IPS DF 4.7 (cell line): Measurements from ENCODE around the gene OTOL1.

Experiments
- DNase-seq: peaks from one replicate; pipeline ENCODE4 v3.0.0-alpha.2; 2013; ENCODE audit warnings: low spot score; ENCODE audit errors: extremely low read depth

OTOL1 gene

GRCh38 chr3:161540594-161540993 lies 44.0 kb downstream of the OTOL1 start:
- DNase-seq: no peak

GRCh38 chr3:161545824-161546223 lies 49.2 kb downstream of the OTOL1 start:
- no peak for DNase-seq

DNA sequence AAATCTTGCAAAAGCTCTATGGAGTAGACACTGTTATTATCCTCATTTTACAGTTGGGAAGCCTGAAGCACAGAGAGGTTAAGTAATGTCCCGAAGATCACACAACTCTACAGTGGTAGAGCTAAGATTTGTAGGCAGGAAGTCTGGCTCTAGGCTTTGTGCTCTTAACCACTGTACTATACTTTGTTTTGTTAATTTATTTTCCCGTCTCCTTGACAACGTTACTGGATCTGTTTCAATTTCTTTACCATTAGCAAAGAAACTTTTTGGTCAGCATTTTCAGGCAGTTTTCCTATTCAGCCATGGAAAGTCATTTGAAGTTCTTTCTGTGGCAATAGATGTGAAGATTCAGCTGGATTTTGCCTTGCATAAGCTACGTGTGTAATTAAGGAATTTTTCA lies 51.7 kb downstream of the OTOL1 start:
- DNase-seq: no peak

- DNase-seq: no peak
Measured at GRCh38 chr3:161549261-161549660, 52.7 kb downstream of the OTOL1 start.

GRCh38 chr3:161550491-161551195 lies 54.0 kb downstream of the OTOL1 start:
- DNase-seq: no peak

GRCh38 chr3:161551697-161552096 lies 55.1 kb downstream of the OTOL1 start:
- no peak for DNase-seq

DNA sequence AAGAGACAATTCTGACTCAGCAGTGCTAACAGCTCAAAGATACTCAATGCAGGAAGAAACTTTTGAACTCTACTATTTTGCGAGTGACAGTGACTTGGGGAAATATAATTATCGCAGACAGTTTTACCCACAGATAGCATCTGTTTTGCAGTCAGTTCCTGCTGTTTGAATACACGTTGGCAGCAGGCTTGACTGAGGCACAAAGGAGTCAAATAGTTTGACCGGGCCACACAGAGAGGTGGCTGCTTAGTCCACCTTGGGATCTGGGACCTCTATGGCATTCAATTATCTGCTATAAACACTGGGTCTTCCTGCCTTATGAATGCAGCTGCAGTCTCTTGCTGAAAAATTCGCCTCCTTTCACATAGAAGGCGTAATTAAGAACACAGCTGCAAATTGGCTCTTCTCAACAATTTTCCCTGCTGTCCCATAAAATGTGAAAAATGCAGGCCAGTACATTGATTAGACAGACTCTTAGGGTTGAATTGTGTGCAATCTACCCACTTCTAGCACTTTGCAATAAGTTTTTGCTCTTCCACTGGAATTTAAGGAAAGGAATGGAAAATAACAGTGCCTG lies 56.5 kb downstream of the OTOL1 start:
- DNase-seq: no peak
